Bronchial epithelial cell (primary cell): ENCODE results near the gene SEMA5B. TPM values are rescaled to one million over a fixed set of nuclear protein-coding genes. Genes with fewer than 3 reads are reported as not detected.

Source experiments
- DNase-seq: peaks from one replicate; pipeline ENCODE4 v3.0.0-alpha.2; 2010; ENCODE audit warnings: low read depth
- FAIRE-seq: peaks from 2 replicates; lab custom pipeline; 2011; peaks lifted over from hg19 to GRCh38; lab: Jason Lieb, UNC
- H3K27me3 ChIP-seq: 2 replicates; pipeline ENCODE4 v1.5.1; 2011; ENCODE audit warnings: low read length; ENCODE audit not compliant: control insufficient read depth, insufficient read depth
- H3K36me3 ChIP-seq: 2 replicates; pipeline ENCODE4 v1.5.1; 2011; ENCODE audit warnings: low read length; ENCODE audit not compliant: control insufficient read depth, insufficient read depth
- H3K4me3 ChIP-seq: 2 replicates; pipeline ENCODE4 v1.5.1; 2011; ENCODE audit warnings: mild to moderate bottlenecking, low read depth, low read length, control low read depth
- total RNA-seq: library from RNA; depleted of rRNA; stranded (reverse); fragments of >200 nt; gene quantifications from 2 replicates; pipeline ENCODE4 v1.2.1, GENCODE V29; 2014
- TF ChIP-seq, protein P1 (sequence below): IDR thresholded peaks from 2 replicates; pipeline ENCODE4 v1.5.1; 2011; ENCODE audit warnings: mild to moderate bottlenecking, moderate library complexity, low read length, control low read depth, inconsistent platforms; ENCODE audit not compliant: insufficient read depth, severe bottlenecking

Gene SEMA5B
- total RNA-seq, 1 donor from 2014 or later, result under 0.01 TPM

DNA sequence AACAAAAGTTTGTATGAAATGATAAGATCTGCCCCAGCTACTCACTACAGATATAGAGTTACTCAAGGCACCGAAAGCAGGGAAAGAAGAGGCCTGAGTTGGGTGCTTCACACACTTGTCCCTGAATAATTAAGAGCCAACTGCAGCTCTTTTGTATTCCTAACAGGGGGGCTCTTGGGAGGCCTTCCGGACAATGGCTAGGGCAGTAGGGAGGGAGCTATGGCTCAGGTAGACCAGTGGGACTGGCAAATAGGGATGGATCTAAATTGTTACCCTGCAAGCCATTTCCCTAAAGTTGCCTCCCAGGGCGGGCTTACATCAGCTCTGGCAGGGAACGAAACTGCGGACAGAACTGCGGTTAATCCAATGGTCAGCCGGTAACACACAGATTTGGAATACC lies 6.2 kb downstream of the SEMA5B start:
- FAIRE-seq, result no peak
- no peak for DNase-seq
- TF ChIP-seq, protein P1, sequence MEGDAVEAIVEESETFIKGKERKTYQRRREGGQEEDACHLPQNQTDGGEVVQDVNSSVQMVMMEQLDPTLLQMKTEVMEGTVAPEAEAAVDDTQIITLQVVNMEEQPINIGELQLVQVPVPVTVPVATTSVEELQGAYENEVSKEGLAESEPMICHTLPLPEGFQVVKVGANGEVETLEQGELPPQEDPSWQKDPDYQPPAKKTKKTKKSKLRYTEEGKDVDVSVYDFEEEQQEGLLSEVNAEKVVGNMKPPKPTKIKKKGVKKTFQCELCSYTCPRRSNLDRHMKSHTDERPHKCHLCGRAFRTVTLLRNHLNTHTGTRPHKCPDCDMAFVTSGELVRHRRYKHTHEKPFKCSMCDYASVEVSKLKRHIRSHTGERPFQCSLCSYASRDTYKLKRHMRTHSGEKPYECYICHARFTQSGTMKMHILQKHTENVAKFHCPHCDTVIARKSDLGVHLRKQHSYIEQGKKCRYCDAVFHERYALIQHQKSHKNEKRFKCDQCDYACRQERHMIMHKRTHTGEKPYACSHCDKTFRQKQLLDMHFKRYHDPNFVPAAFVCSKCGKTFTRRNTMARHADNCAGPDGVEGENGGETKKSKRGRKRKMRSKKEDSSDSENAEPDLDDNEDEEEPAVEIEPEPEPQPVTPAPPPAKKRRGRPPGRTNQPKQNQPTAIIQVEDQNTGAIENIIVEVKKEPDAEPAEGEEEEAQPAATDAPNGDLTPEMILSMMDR, result no peak
- Histone ChIP-seq H3K36me3 (no peaks in the 10 kb centered on the region), H3K27me3 (peaks cover 23% of the 10 kb centered on the region), H3K4me3 (no peak overlapping the region)

DNA sequence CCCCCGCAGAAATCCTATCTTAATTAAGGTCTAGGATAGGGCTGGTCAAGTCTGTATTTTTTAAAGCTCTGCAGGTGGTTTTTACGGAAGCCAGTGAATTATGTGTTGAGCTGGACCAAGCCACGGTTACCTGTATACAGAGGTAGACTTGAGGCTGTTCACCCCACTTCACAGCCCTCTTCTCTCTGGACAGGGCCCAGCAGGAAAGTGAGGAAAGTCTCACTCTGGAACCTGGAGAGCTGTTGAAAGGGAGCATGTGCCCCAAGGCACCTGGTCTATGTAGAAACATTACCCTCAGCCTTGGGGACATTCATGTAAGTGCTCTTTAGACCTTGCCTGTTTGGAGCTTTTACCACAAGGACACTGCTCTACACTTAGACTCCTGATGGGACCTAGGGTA lies 6.9 kb downstream of the SEMA5B start:
- no peak overlapping the region for H3K4me3 ChIP-seq
- FAIRE-seq (no peak), DNase-seq (no peak)
- peaks cover 20% of the 10 kb centered on the region for H3K27me3 ChIP-seq
- TF ChIP-seq, protein P1, result no peak
- H3K36me3 ChIP-seq, result no peaks in the 10 kb centered on the region

DNA sequence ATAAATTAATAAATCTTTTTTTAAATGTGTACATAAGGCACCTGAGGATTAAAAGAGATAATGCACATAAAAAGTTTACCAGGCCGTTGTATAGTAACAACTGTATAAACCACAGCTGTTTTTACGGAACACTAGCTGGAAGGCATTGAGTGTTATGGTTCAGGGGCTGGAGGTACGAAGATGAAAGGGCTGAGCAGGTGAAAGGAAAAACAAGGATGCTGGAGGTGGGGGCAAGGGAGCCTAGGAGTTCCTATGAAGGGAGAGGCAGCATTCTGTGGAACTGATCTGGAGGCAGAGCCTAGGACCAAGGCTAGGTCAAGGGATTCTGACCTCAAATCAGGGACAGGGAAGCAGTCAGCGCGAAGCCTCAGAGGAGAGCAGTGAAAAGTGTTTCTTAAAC lies 8.0 kb downstream of the SEMA5B start:
- TF ChIP-seq, protein P1, result no peak
- no peak overlapping the region for H3K4me3 ChIP-seq
- H3K27me3 ChIP-seq, result peaks cover 14% of the 10 kb centered on the region
- H3K36me3 ChIP-seq, result no peaks in the 10 kb centered on the region
- no peak for DNase-seq
- FAIRE-seq, result no peak

DNA sequence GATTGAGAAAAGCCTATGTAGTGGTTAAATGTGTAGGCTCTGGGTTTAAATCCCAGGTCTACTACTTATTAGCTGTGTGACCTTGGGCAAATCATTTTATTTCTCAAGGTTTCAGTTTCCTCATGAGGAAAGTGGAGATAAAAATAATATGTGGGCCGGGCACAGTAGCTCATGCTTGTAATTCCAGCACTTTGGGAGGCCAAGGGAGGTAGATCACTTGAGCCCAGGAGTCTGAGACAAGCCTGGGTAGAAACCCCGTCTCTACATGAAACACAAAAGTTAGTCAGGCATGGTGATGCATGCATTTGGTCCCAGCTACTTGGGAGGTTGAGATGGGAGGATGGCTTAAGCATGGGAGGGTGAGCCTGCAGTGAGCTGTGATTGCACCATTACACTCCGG lies 8.4 kb downstream of the SEMA5B start:
- DNase-seq, result no peak
- H3K27me3 ChIP-seq, result peaks cover 16% of the 10 kb centered on the region
- TF ChIP-seq, protein P1, result no peak
- no peak for FAIRE-seq
- H3K4me3 ChIP-seq, result no peak overlapping the region
- H3K36me3 ChIP-seq, result no peaks in the 10 kb centered on the region

DNA sequence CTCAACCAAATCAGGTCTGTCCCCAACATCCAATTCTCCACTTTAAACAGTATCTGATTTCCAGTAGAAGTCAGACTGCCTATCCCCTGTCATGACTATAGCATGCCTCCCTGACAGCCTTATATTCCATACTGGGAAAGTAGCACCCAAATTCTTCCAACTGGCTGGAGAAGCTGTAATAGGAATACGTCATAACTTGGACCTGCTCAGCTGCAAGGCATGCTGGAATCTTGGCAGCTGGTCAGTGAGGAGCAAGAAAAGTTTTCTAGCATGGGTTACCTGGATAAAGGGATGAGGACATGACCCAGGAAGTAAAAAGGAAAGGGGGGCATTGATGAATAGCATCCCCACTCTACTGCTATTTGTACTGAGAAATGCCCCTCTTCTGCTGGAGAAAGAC lies 8.9 kb downstream of the SEMA5B start:
- Histone ChIP-seq H3K27me3 (peaks cover 16% of the 10 kb centered on the region), H3K36me3 (no peaks in the 10 kb centered on the region), H3K4me3 (no peak overlapping the region)
- TF ChIP-seq, protein P1, result no peak
- no peak for FAIRE-seq
- DNase-seq, result no peak

DNA sequence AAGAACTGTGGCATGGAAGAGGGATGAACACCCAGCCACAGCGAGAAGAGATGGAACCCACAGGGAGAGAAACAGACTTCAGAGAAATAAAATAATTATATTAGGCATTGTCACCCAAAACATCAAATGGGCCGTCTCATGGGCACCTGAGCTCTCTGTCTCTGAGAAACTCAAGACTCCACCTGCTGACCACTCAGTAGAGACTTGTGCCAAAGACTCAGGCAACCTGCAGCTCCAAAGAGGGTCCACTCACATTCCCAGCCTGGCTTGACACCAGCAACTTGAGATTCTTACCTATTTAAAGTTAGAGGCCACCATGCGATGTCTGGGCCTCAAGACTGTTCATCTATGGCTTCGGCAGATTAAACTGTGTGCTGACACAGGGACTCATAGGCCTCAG lies 12.0 kb downstream of the SEMA5B start:
- no peak overlapping the region for H3K4me3 ChIP-seq
- TF ChIP-seq, protein P1, result no peak
- DNase-seq (no peak), FAIRE-seq (no peak)
- no peaks in the 10 kb centered on the region for H3K36me3 ChIP-seq
- H3K27me3 ChIP-seq, result peaks cover 3% of the 10 kb centered on the region
